Measurements from ENCODE around the gene ERBIN.

Gene ERBIN

DNA sequence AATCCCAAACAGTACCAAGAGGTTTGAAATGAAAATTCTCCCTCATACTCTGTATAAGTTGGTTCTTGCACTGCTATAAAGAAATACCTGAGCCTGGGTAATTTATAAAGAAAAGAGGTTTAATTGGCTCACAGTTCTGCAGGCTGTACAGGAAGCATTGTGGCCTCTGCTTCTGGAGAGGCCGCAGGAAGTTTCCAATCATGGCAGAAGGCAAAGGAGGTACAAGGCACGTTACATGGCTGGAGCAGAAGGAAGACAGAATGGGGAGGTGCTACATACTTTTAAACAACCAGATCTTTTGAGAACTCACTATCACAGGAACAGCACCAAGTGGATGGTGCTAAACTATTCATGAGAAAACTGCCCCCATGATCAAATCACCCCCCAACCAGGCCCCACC lies 25.6 kb upstream of the ERBIN start:
- no peak overlapping the region for H4K8ac ChIP-seq (ENCODE audit: low read length)
- H3K14ac ChIP-seq (ENCODE audit: low read length in 2 of 2) = no peak overlapping the region
- no peak overlapping the region for H2BK5ac ChIP-seq (ENCODE audit: low read depth, low read length, poor library complexity, severe bottlenecking)
- no peak overlapping the region for H4K91ac ChIP-seq (ENCODE audit: low read length)
- no peak overlapping the region for H2AFZ ChIP-seq (ENCODE audit: low read depth, low read length)
- H3K4ac ChIP-seq (ENCODE audit: low read depth in 1 of 2, low read length in 2 of 2) = no peak overlapping the region
- H3K79me1 ChIP-seq (replicated peaks; ENCODE audit: low read length, poor library complexity, severe bottlenecking) = no peaks in the 10 kb centered on the region
- no peak overlapping the region for H3K18ac ChIP-seq (ENCODE audit: low read depth in 1 of 2, low read length in 2 of 2)
- WGBS = 100% methylated on average over 1 of the region's 2 CpGs
- no peak overlapping the region for H3K9ac ChIP-seq (ENCODE audit: low read length)
- H3K27ac ChIP-seq (ENCODE audit: low read length, poor library complexity, severe bottlenecking) = no peak overlapping the region
- H3K27me3 ChIP-seq (ENCODE audit: control insufficient read depth in 1 of 2, insufficient read depth in 1 of 2, low read length in 2 of 2) = no peaks in the 10 kb centered on the region
- H3K4me1 ChIP-seq (ENCODE audit: control insufficient read depth, insufficient read depth, low read depth, low read length) = no peaks in the 10 kb centered on the region
- no peaks in the 10 kb centered on the region for H3K9me3 ChIP-seq (ENCODE audit: control insufficient read depth, low read length)
- no peak overlapping the region for H2BK15ac ChIP-seq (ENCODE audit: low read depth, poor library complexity, severe bottlenecking)
- no peak overlapping the region for H2AK5ac ChIP-seq (ENCODE audit: low read length, severe bottlenecking)
- no peak overlapping the region for H3K23ac ChIP-seq (ENCODE audit: low read length in 2 of 2)
- H2BK12ac ChIP-seq (ENCODE audit: low read length in 2 of 2) = no peak overlapping the region
- no peaks in the 10 kb centered on the region for H3K36me3 ChIP-seq (ENCODE audit: control insufficient read depth in 1 of 2, insufficient read depth in 2 of 2, low read depth in 1 of 2, low read length in 2 of 2)
- no peak for DNase-seq
- H3K4me2 ChIP-seq (ENCODE audit: low read length, poor library complexity, severe bottlenecking) = no peak overlapping the region
- H2BK120ac ChIP-seq (ENCODE audit: low read depth, low read length) = no peak overlapping the region
- no peak overlapping the region for H3K4me3 ChIP-seq (ENCODE audit: insufficient read depth in 1 of 2, low read depth in 1 of 2, low read length in 2 of 2)

DNA sequence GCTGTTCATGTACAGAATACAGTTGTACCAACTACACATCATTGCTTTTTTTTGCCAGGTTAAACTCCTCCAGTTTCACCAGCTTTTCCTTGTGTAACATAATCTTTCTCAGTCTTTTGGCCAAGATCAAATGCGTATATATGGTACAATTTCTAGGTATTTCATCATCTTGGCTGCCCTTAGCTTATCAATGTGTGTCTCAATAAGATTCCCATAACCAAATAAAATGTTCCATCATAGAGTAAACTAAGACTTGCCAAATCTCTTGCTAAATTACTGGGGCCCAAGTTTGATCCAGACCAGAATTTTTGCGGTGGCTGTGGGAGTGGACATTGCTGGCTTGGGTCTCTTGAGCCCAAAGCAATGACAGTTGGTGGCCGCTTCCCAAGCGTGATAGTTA lies 24.3 kb upstream of the ERBIN start:
- no peak overlapping the region for H2BK12ac ChIP-seq (ENCODE audit: low read length in 2 of 2)
- H3K36me3 ChIP-seq (ENCODE audit: control insufficient read depth in 1 of 2, insufficient read depth in 2 of 2, low read depth in 1 of 2, low read length in 2 of 2) = no peaks in the 10 kb centered on the region
- no peak overlapping the region for H3K23ac ChIP-seq (ENCODE audit: low read length in 2 of 2)
- no peak overlapping the region for H3K27ac ChIP-seq (ENCODE audit: low read length, poor library complexity, severe bottlenecking)
- WGBS = 96% methylated on average over 4 of the region's 4 CpGs
- H3K4me2 ChIP-seq (ENCODE audit: low read length, poor library complexity, severe bottlenecking) = no peak overlapping the region
- no peak overlapping the region for H3K9ac ChIP-seq (ENCODE audit: low read length)
- no peak overlapping the region for H3K18ac ChIP-seq (ENCODE audit: low read depth in 1 of 2, low read length in 2 of 2)
- no peak overlapping the region for H4K8ac ChIP-seq (ENCODE audit: low read length)
- no peaks in the 10 kb centered on the region for H3K4me1 ChIP-seq (ENCODE audit: control insufficient read depth, insufficient read depth, low read depth, low read length)
- no peak overlapping the region for H2AK5ac ChIP-seq (ENCODE audit: low read length, severe bottlenecking)
- H3K27me3 ChIP-seq (ENCODE audit: control insufficient read depth in 1 of 2, insufficient read depth in 1 of 2, low read length in 2 of 2) = no peaks in the 10 kb centered on the region
- H3K14ac ChIP-seq (ENCODE audit: low read length in 2 of 2) = no peak overlapping the region
- DNase-seq = no peak
- H4K91ac ChIP-seq (ENCODE audit: low read length) = no peak overlapping the region
- no peak overlapping the region for H2BK5ac ChIP-seq (ENCODE audit: low read depth, low read length, poor library complexity, severe bottlenecking)
- H2AFZ ChIP-seq (ENCODE audit: low read depth, low read length) = no peak overlapping the region
- no peak overlapping the region for H3K4ac ChIP-seq (ENCODE audit: low read depth in 1 of 2, low read length in 2 of 2)
- H3K79me1 ChIP-seq (replicated peaks; ENCODE audit: low read length, poor library complexity, severe bottlenecking) = no peaks in the 10 kb centered on the region
- H3K4me3 ChIP-seq (ENCODE audit: insufficient read depth in 1 of 2, low read depth in 1 of 2, low read length in 2 of 2) = no peak overlapping the region
- no peak overlapping the region for H2BK120ac ChIP-seq (ENCODE audit: low read depth, low read length)
- H2BK15ac ChIP-seq (ENCODE audit: low read depth, poor library complexity, severe bottlenecking) = no peak overlapping the region
- H3K9me3 ChIP-seq (ENCODE audit: control insufficient read depth, low read length) = no peaks in the 10 kb centered on the region

DNA sequence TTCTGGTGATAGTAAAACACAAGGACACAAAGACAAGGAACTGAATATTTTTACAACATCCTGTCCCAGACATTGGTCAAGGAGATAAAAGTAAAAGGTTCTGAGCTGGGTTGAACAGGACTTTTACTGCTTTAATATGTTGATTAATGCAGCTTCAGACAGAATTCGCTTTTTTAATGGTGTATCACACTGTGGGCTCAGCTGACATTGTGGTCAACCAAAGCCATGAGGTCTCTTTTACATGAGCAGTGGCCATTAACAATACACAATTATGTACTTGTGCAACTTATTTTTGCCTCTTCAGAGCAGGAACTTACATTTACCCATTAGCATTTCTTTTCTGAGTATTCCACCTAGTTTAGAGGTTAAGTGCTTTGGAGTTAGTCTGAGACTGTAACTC lies 22.8 kb upstream of the ERBIN start:
- no peaks in the 10 kb centered on the region for H3K36me3 ChIP-seq (ENCODE audit: control insufficient read depth in 1 of 2, insufficient read depth in 2 of 2, low read depth in 1 of 2, low read length in 2 of 2)
- no peak overlapping the region for H2BK15ac ChIP-seq (ENCODE audit: low read depth, poor library complexity, severe bottlenecking)
- H3K27me3 ChIP-seq (ENCODE audit: control insufficient read depth in 1 of 2, insufficient read depth in 1 of 2, low read length in 2 of 2) = no peaks in the 10 kb centered on the region
- H2AFZ ChIP-seq (ENCODE audit: low read depth, low read length) = no peak overlapping the region
- H3K9me3 ChIP-seq (ENCODE audit: control insufficient read depth, low read length) = no peaks in the 10 kb centered on the region
- no peak overlapping the region for H3K27ac ChIP-seq (ENCODE audit: low read length, poor library complexity, severe bottlenecking)
- no peak overlapping the region for H3K23ac ChIP-seq (ENCODE audit: low read length in 2 of 2)
- no peak overlapping the region for H3K4me3 ChIP-seq (ENCODE audit: insufficient read depth in 1 of 2, low read depth in 1 of 2, low read length in 2 of 2)
- no peak overlapping the region for H3K4me2 ChIP-seq (ENCODE audit: low read length, poor library complexity, severe bottlenecking)
- H3K4ac ChIP-seq (ENCODE audit: low read depth in 1 of 2, low read length in 2 of 2) = no peak overlapping the region
- H2BK12ac ChIP-seq (ENCODE audit: low read length in 2 of 2) = no peak overlapping the region
- H4K91ac ChIP-seq (ENCODE audit: low read length) = no peak overlapping the region
- no peak overlapping the region for H4K8ac ChIP-seq (ENCODE audit: low read length)
- H2AK5ac ChIP-seq (ENCODE audit: low read length, severe bottlenecking) = no peak overlapping the region
- H3K9ac ChIP-seq (ENCODE audit: low read length) = no peak overlapping the region
- DNase-seq = no peak
- no peak overlapping the region for H2BK120ac ChIP-seq (ENCODE audit: low read depth, low read length)
- H2BK5ac ChIP-seq (ENCODE audit: low read depth, low read length, poor library complexity, severe bottlenecking) = no peak overlapping the region
- H3K4me1 ChIP-seq (ENCODE audit: control insufficient read depth, insufficient read depth, low read depth, low read length) = no peaks in the 10 kb centered on the region
- 100% methylated on average over 1 of the region's 1 CpG for WGBS
- no peaks in the 10 kb centered on the region for H3K79me1 ChIP-seq (replicated peaks; ENCODE audit: low read length, poor library complexity, severe bottlenecking)
- no peak overlapping the region for H3K18ac ChIP-seq (ENCODE audit: low read depth in 1 of 2, low read length in 2 of 2)
- H3K14ac ChIP-seq (ENCODE audit: low read length in 2 of 2) = no peak overlapping the region

DNA sequence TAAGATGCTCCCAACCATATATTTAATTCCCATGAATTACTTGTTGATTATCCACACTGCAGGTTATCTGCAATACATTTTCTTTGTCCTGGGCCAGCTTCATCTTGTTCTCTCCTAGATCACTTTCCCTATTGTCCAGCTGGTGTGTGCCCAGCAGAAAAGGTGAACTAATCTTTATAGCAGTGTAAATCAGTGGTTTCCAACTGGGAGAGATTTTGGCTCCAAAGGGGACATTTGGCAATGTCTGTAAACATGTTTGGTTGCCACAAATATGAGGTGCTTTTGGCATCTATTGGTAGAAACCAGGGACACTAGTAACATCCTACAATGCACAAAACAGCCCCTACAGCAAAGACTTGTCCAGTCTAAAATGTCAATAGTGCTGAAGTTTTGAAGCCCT lies 20.1 kb upstream of the ERBIN start:
- no peak overlapping the region for H2AK5ac ChIP-seq (ENCODE audit: low read length, severe bottlenecking)
- no peak for DNase-seq

More for the DNA sequence above, 20.1 kb upstream of the ERBIN start:
- Histone ChIP-seq H3K9ac (ENCODE audit: low read length) (no peak overlapping the region), H3K27ac (ENCODE audit: low read length, poor library complexity, severe bottlenecking) (no peak overlapping the region), H2BK5ac (ENCODE audit: low read depth, low read length, poor library complexity, severe bottlenecking) (no peak overlapping the region), H2AFZ (ENCODE audit: low read depth, low read length) (no peak overlapping the region), H3K4ac (ENCODE audit: low read depth in 1 of 2, low read length in 2 of 2) (no peak overlapping the region), H4K91ac (ENCODE audit: low read length) (no peak overlapping the region), H3K36me3 (ENCODE audit: control insufficient read depth in 1 of 2, insufficient read depth in 2 of 2, low read depth in 1 of 2, low read length in 2 of 2) (no peaks in the 10 kb centered on the region), H2BK15ac (ENCODE audit: low read depth, poor library complexity, severe bottlenecking) (no peak overlapping the region), H3K14ac (ENCODE audit: low read length in 2 of 2) (no peak overlapping the region), H4K8ac (ENCODE audit: low read length) (no peak overlapping the region), H3K4me2 (ENCODE audit: low read length, poor library complexity, severe bottlenecking) (no peak overlapping the region), H3K27me3 (ENCODE audit: control insufficient read depth in 1 of 2, insufficient read depth in 1 of 2, low read length in 2 of 2) (no peaks in the 10 kb centered on the region), H3K23ac (ENCODE audit: low read length in 2 of 2) (no peak overlapping the region), H2BK12ac (ENCODE audit: low read length in 2 of 2) (no peak overlapping the region), H3K9me3 (ENCODE audit: control insufficient read depth, low read length) (no peaks in the 10 kb centered on the region), H3K18ac (ENCODE audit: low read depth in 1 of 2, low read length in 2 of 2) (no peak overlapping the region), H3K79me1 (replicated peaks; ENCODE audit: low read length, poor library complexity, severe bottlenecking) (no peaks in the 10 kb centered on the region), H2BK120ac (ENCODE audit: low read depth, low read length) (no peak overlapping the region), H3K4me3 (ENCODE audit: insufficient read depth in 1 of 2, low read depth in 1 of 2, low read length in 2 of 2) (no peak overlapping the region), H3K4me1 (ENCODE audit: control insufficient read depth, insufficient read depth, low read depth, low read length) (no peaks in the 10 kb centered on the region)

All from mesenchymal stem cell (in vitro differentiated cells and primary cell).